ENCODE data around the gene ARHGAP44.

The ARHGAP44 gene

DNA sequence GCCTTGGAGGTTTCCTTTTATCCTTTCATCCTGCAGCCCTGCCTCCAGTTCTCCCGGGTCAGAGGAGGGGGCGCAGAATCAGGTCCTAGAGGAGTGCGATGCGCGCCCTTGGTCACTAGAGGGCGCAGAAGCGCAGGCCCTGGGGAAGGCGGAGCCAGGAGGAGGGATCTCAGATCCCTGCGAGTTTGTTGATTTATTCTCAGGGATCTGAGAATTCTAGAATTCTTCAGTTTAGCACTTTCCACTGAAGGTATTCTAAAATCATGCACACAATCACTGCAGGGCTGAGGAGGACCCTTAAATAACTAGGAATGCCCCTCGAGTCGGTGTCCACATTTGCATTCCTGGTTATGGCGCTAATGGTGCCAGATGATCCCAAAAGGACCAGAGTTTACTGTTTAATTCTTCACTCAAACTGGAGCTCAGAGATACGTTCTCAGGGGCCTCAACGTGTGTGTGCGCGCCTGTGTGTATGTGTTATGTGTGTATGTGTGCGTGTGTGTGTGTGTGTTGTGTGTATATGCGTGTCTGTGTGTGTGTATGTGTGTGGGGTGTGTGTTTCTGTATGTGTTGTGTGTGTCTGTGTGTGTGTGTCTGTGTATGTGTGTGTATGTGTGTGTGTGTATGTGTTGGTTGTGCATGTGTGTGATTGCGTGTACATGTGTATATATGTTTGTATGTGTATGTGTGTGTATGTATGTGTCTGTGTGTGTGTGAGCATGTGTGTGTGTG lies 235.4 kb downstream of the ARHGAP44 start:
- DNase-seq (ENCODE audit: low spot score), result peak; percentile 64

DNA sequence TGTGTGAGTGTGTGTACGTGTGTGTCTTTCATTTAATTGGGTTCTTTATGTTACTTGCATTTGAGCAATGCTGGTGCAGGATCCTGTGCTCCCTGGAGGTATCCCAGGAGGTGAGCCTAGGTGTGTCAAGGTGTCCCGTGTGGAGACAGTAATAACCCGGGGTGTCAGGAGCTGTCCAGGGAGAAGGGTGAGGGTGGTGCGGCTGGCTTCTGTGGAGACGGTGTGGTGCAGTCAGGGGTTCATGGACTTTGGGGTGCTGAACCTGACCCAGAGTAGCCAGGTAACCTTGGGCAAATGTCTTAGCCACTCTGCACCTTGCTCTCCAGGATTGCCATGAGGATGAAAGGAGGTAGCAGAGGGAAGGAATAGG lies 235.9 kb downstream of the ARHGAP44 start:
- DNase-seq (ENCODE audit: low spot score), result no peak

DNA sequence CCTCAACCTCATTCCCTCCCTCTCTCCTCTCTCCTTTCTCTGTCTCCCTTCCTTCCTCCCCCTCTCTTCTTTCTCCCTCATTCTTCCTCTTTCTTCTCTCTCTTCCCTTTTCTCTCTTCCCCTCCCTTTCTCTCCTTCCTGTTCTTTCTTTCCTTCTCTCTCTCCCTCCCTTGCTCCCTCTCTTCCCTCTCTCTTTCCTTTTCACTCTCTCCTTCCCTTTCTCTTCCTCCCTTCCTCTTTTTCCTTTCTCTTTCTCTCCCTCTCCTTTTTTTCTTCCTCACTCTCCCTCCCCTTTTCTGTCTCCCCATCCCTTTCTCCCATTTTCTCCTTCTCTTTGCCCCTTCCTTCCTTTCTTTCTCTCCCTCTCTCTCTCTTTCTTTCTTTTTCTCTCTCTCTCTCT lies 236.4 kb downstream of the ARHGAP44 start:
- no peak for DNase-seq (ENCODE audit: low spot score)

DNA sequence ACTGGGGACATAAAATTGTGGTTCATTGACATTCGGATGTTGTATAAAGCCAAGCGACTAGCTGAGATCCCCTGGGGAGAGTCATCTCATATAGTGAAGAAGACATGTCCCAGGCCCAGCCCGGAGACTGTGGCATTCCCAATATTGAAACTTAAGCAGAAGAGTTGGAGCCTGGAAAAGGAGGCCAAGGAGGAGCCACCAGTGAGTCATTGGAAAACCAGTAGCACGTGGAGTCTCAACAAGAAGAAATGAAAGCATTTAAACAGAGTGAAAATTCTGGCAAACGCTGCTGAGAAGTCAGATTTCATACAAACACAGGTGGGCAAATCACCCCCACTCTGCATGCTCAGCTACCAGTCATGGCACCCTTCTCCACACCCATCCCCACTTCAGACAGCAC lies 237.9 kb downstream of the ARHGAP44 start:
- no peak for DNase-seq (ENCODE audit: low spot score)

DNA sequence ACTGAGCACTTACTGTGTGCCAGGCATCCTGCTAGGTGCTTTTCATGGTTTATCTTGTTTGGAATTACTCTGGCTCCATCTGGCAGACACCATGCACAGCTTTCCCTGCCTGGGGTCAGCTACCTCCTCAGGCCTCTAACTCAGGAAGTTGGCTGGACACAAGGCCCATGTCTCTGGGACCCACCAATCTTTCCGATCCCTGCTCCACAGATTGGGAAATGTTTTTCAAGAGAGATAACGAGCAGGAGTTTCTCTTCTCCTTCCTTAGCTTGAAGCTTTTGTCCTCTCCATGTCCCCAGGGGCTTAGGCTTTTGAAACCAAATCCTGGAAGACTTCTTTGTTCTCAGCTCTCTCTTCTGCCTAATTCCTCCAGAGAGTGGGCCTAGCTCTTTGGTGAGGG lies 240.0 kb downstream of the ARHGAP44 start:
- no peak for DNase-seq (ENCODE audit: low spot score)

DNA sequence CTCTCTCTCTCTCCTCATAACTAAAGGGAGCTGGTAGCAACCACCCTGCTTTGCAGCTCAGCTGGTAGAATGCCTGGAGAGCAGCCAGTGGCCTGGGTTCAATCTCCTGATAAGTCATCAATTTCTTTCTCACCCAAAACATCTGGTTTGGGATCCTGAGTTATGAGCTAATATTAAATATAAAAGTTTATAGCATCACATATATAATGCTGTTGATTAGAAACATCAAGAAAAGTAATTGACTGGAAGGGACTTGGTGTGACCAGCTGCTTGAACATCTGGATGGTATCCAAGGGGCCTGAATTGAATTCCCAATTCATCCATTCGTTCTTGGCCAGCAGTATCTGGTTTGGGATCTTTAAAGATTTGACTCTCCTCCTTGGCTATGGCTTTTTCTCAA lies 240.8 kb downstream of the ARHGAP44 start:
- no peak for DNase-seq (ENCODE audit: low spot score)

DNA sequence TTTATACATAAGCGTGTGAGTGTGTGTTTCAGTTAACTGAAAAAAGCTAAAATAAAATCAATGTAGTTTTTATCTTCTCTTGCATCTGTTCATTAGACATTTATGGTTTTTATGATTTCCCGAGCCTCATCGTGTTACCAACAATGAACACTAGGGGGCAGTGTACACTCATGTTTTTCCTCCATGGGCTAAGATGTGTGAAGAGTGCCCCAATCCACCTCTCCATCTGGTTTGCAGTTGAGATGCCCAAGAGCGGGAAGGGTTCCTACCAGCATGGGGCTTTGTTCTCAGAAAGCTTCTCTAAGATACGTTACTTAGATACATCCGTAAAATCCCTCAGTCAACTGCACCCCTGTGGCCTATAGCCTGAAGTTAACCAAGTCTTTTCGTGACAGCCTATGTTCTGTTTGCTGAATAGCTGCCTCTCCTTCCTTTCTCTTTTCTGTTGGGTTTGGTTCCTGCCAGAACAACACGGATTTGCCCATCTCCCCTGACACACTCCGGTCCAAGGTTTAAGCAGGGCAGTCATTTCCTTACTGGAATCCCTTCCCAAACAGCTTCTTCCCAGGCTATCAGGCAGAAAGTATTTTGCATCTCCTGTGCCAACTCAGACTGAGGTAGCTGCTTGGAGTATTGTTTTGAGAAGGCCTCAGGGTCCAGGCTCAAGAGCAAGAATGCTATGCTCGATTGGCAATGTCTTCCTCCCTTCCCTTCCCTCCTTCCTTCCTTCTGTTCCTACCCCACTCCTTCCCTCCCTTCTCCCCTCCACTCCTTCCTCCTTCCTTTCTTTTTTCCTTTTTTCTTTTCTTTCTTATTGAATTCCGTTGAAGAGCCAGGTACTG lies 241.4 kb downstream of the ARHGAP44 start:
- peak; percentile 30 for DNase-seq (ENCODE audit: low spot score)

DNA sequence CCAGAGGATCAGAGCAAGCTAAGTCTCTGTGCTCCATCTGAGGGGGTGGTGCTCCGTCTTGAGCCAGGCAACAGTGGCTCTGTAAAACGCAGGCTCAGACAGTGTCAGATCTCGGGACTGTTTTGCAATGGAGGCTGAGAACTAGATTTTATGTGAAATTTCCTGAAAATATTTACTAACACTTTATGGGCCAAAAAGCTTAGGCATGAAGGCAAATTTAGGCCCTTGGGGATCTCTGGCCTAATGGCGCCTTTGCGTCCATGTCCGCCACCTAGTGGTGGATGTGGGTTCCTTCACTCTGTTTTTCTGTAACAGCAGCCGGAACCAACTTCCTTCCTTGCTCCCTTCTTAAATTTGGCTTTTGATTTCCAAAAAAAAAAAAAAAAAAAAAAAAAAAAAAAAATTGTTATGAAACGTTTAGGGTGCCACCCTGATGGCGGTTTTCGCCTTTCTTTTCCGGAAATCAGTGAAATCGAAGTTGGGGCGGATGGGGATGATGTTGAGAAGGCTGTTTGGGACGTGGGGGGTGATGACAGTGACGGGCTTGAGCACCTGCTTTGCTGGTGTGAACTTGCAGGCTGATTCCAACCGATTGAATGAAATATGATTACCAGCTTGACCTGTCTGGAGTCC lies 242.5 kb downstream of the ARHGAP44 start:
- DNase-seq (ENCODE audit: low spot score), result peak; percentile 34

DNA sequence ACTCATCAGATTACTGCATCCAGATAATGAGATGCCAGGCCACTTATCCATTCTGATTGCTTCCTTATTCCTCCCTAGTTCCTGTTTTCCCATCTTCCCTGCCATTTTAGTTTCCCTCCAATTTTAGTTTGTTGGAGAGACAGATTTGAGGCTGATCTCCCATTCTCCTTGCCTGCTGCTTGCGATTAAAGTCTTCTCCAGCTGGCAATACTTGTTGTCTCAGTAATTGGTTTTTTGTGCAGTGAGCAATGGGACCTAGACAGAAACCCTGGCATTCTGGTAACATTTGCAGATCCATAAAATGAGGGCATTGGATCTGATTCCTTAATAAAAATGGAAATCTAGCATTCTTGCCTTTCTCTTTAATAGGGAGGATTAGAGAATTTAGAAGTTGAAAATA lies 246.1 kb downstream of the ARHGAP44 start:
- no peak for DNase-seq (ENCODE audit: low spot score)

DNA sequence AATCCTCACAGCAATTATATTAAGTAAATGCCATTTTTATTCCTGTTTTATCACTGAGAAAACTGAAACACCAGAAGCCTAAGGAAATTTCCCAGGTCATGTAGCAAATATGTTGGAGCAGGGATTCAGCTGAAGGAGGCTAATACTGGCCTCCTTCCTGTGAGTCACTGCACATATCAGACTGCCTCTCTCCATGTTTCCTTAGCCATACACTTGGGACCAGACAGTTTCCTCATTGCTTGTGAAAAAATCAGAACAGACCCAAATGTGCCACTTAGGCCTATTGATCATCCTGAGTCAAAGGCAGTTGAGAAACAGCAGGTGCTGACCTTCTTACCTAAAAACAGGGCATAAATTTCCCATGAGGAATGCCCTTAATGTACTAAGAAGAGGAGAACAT lies 247.5 kb downstream of the ARHGAP44 start:
- no peak for DNase-seq (ENCODE audit: low spot score)

DNA sequence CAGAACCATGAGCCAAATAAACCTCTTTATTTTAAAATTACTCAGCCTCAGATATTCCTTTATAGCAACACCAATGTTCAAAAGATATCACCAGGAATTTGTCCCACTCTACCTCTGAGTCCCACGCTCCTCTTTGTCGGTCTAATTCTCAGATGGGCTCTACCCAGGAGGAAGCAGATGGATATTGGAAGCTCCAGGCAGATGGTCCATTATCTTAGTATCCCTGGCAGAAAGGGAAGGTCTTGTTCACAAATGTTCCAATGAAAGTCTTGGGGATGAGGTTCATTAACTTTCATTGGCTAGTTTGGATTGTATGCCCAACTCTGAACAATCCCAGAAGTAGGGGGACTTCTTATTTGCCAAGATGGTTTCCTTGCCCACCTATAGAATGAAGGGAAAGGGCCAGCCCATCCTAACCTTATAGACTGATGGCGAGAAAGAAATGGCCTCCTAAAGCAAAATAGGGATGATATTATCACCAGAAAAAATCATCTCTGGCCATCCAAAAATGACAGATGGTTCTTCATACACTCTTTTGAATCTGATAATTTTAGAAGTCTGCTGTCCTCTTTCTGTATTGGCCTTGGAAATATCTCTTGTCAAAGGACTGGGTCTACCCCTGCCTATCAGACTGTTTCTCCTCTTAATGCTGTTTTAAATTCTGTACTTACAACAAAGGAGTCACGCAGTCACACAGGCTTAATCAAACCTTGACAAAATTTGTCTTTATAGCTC lies 249.8 kb downstream of the ARHGAP44 start:
- DNase-seq (ENCODE audit: low spot score), result no peak

Measured in HuH-7 (cell line).